Measurements from ENCODE around the gene SLC4A2.
"Not testable (repeated sequence)": the region's sequence is repeated elsewhere in the genome, so short reads cannot be mapped to it uniquely, and the experiment has no call there.

SLC4A2 gene, protein sequence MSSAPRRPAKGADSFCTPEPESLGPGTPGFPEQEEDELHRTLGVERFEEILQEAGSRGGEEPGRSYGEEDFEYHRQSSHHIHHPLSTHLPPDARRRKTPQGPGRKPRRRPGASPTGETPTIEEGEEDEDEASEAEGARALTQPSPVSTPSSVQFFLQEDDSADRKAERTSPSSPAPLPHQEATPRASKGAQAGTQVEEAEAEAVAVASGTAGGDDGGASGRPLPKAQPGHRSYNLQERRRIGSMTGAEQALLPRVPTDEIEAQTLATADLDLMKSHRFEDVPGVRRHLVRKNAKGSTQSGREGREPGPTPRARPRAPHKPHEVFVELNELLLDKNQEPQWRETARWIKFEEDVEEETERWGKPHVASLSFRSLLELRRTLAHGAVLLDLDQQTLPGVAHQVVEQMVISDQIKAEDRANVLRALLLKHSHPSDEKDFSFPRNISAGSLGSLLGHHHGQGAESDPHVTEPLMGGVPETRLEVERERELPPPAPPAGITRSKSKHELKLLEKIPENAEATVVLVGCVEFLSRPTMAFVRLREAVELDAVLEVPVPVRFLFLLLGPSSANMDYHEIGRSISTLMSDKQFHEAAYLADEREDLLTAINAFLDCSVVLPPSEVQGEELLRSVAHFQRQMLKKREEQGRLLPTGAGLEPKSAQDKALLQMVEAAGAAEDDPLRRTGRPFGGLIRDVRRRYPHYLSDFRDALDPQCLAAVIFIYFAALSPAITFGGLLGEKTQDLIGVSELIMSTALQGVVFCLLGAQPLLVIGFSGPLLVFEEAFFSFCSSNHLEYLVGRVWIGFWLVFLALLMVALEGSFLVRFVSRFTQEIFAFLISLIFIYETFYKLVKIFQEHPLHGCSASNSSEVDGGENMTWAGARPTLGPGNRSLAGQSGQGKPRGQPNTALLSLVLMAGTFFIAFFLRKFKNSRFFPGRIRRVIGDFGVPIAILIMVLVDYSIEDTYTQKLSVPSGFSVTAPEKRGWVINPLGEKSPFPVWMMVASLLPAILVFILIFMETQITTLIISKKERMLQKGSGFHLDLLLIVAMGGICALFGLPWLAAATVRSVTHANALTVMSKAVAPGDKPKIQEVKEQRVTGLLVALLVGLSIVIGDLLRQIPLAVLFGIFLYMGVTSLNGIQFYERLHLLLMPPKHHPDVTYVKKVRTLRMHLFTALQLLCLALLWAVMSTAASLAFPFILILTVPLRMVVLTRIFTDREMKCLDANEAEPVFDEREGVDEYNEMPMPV

DNA sequence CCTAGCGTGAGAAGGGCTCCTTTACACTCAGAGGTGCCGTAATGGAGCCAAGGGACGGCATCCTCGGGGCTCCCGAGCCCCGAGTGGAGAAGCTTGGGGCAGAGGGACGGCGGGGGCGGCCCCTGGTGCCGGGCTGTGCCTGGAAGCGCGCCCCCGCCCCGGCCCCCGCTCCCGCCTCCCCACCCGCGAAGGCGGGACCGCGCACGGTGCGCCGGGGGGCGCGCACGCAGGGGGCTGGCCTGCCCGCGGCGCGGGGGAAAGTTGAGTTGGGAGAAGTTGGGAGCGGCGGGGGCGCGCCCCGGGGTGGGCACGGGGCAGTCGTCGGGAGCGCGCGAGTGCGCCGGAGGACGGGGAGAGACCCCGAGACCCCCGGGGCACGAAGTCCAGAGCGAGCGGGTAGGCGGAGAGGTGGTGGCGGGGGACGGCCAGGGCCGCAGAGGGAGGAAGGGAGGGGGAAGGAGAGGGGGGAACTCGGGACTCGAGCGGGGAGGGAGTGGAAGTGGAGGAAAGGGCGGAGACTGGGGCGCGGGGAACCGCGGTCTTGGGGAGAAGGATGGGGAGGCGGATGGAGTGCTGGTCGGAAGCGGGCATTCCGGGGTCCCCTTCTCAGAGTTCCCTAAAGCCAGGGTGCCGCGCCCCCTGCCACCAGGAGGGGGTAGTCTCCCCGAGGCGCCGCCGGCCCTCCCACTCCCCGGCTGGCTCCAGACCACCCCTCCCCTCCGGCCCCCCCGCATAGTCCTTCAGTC lies at the start of gene SLC4A2:
SLC4A2 (plus strand) TSS at position 223 of the 746 bp plus-strand sequence. CDS start 2,399 bp downstream, outside the sequence.
- intact Hi-C loops (cut with DNase I), result no loop called here

DNA sequence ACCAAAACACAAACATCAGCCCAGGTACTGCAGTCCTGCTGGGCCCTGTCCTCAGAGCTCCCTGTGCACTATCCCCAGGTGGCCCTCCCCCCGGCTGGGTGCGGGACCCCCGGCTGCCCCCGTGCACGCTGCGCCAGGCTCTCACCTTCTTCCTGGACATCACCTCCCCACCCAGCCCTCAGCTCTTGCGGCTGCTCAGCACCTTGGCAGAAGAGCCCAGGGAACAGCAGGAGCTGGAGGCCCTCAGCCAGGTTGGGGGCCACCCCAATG lies 49.4 kb upstream of the SLC4A2 start:
- no peak for DNase-seq
- intact Hi-C loops (cut with DNase I), result no loop called here

More for the DNA sequence above, at the start of gene SLC4A2:
- DNase-seq, result peak; percentile 60 to 97 (median 73)

DNA sequence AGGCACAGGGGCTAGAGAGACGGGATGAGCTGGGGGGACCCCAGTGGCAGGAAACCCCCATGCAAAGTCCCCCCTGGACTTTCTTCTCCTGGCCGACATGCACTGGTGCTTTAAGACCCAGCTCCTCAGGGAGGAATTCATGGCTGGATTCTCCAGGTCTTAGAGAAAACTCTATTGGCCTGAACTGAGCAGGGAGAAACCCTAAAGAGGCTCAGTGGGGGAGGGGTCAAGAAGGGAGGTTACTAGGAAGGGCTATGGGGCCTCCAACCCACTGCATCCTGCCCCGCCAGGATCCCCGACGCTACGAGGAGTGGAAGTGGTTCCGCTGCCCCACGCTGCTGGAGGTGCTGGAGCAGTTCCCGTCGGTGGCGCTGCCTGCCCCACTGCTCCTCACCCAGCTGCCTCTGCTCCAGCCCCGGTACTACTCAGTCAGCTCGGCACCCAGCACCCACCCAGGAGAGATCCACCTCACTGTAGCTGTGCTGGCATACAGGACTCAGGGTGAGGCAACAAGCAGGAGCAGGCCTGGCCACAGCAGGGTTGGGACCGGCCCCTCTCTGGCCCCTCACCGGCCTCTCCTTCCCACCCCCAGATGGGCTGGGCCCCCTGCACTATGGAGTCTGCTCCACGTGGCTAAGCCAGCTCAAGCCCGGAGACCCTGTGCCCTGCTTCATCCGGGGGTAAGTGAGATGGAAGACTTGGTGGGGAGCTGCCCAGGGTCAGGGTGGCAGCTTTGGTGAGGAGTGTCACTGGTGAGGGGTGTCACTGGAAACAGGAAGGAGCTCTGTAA lies 48.9 kb upstream of the SLC4A2 start:
- intact Hi-C loops (cut with DNase I), result no loop called here
- DNase-seq, result peak in 1 of 10 donors; percentile 72

DNA sequence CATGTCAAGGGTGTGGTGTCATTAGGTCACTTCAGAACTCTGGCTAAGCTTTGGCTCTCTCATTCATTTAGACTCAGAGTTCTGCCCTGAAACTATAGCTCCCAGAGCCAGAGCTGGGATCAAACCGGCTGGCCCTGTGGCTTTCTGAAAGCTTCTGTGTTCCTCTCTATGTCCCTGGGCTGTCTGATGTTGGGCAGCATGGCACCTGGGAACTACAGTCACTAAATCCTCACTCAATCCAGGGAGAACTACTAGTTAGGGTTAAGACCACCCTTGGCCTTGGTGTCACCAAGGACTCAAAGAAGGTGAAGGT lies 48.3 kb upstream of the SLC4A2 start:
- intact Hi-C loops (cut with DNase I), result no loop called here
- DNase-seq, result no peak

DNA sequence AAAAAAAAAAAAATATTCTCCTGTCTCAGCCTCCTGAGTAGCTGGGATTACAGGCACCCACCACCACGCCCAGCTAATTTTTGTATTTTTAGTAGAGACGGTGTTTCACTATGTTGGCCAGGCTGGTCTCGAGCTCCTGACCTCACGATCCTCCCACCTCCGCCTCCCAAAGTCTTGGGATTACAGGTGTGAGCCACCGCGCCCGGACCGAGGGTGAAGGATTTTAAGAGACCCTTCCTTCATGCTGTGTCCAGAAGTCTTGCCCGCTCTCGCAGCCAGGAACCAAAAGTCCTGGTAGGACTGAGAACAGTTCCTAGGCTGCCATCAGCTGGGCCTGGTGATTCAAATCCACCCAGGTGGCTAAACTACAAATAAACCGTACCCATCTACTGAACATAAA lies 47.8 kb upstream of the SLC4A2 start:
- intact Hi-C loops (cut with DNase I), result not testable (repeated sequence)

DNA sequence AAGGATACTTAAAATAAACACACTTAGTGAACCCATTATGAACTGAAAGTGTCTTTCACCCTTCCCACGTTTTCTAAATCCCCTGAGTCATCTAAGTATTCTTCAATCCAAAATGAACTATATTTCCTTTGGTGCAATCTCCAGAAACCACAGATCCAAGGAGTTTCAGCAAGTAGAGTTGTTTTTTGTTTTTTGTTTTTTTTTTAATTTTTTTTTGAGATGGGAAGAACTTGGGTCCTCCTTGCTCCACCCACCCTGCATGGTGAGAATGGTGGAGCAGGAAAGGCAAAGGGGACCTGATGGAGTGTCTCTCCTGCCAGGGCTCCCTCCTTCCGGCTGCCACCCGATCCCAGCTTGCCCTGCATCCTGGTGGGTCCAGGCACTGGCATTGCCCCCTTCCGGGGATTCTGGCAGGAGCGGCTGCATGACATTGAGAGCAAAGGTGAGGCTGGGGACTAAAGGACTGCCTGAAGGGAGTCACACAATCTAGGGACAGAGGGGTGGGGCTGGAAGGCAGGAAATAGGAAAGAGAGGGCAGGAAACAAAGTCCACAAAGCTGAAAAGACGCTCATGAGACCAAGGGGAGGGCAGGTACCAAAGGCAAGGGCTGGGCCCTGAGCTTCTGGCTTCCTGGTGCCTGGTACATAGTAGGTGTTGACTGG lies 47.2 kb upstream of the SLC4A2 start:
- intact Hi-C loops (cut with DNase I), result no loop called here
- DNase-seq, result peak in 1 of 10 donors; percentile 70

More for the DNA sequence above, 47.8 kb upstream of the SLC4A2 start:
- DNase-seq, result not testable (repeated sequence)

DNA sequence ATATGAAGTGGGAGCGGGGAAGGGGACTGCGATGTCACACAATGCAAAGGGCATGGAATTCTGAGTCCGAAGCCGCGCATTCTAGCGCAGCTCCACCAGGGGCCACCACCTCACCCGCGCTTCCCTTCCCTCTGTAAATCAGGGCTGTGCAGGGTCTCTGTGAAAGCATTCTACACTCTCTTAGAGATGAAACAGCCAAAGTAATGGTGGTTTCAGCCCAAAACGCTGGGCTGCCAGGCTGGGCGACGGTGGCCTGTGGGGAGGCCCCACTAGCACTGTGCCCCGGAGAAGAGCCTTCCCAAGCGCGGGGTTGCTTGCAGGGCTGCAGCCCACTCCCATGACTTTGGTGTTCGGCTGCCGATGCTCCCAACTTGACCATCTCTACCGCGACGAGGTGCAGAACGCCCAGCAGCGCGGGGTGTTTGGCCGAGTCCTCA lies 46.5 kb upstream of the SLC4A2 start:
- DNase-seq, result peak in 1 of 10 donors; percentile 80
- intact Hi-C loops (cut with DNase I), result loop anchor here (1.0 kb wide), 1 partner anchor 98 kb away; no protein-coding TSS in a partner anchor

DNA sequence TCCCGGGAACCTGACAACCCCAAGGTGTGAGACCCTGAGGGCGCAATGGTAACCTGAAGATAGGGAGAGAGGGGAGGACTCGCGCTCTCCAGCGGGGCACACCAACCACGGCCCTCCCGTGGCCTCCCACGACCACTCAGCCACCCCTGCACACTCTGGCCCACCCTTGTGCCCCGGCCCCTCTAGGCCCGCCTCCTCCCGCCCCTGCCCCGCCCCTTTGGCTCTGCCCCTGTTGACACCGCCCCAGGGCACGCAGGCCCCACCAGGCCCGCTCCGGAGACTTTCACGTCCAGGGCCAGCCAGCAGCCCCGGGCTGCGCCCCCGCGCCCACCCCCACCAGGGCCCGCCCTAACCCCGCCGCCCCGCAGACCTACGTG lies 46.0 kb upstream of the SLC4A2 start:
- DNase-seq, result no peak
- intact Hi-C loops (cut with DNase I), result loop anchor here (1.0 kb wide), 1 partner anchor 98 kb away; no protein-coding TSS in a partner anchor

DNA sequence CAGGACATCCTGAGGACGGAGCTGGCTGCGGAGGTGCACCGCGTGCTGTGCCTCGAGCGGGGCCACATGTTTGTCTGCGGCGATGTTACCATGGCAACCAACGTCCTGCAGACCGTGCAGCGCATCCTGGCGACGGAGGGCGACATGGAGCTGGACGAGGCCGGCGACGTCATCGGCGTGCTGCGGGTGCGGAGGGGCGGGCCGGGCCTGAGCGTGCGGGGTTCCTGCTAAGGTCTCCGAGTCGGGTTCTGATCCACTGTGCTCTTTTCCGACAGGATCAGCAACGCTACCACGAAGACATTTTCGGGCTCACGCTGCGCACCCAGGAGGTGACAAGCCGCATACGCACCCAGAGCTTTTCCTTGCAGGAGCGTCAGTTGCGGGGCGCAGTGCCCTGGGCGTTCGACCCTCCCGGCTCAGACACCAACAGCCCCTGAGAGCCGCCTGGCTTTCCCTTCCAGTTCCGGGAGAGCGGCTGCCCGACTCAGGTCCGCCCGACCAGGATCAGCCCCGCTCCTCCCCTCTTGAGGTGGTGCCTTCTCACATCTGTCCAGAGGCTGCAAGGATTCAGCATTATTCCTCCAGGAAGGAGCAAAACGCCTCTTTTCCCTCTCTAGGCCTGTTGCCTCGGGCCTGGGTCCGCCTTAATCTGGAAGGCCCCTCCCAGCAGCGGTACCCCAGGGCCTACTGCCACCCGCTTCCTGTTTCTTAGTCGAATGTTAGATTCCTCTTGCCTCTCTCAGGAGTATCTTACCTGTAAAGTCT lies 45.5 kb upstream of the SLC4A2 start:
- DNase-seq, result peak; percentile 63 to 99 (median 86)
- intact Hi-C loops (cut with DNase I), result loop anchor here (1.0 kb wide), 1 partner anchor 97 kb away; no protein-coding TSS in a partner anchor

DNA sequence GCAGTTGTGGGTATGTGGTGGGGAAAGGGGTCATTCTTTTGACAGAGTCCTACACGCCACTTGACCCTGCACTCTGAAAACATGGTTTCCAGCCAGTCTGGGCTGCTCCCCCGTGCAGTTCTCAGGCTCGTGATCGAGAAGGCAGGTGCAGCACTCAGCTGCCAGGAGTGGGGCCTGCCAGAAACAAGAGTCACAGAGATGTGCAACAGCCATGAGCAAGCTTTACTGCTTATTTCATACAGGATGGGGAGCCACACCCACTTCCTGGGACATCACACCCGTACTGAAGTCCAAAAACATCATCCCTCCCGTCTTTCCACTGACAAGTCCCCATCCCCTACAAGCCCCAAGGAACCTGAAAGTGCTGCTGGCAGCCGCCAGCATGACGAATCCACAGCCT lies 44.4 kb upstream of the SLC4A2 start:
- intact Hi-C loops (cut with DNase I), result no loop called here
- DNase-seq, result no peak

DNA sequence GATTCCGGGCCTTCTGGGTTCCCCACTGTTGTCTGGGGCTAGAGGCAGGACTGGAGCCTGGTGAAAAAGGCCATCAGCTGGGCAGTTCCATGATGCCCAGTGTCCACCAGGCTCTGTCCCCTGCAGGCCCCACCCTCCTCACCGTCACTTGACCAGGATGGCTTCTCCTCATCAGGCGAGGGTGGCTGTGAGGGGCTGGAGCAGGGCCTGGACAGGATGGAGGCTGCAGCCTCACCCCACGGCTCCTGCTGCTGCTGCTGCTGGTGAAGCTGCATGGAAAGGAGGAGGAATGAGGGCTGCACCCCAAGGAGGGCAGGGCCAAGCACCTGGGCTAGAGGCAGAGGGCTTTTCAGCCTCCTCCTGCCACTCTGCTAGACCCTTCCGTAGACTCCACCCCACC lies 43.4 kb upstream of the SLC4A2 start:
- intact Hi-C loops (cut with DNase I), result no loop called here
- DNase-seq, result no peak

DNA sequence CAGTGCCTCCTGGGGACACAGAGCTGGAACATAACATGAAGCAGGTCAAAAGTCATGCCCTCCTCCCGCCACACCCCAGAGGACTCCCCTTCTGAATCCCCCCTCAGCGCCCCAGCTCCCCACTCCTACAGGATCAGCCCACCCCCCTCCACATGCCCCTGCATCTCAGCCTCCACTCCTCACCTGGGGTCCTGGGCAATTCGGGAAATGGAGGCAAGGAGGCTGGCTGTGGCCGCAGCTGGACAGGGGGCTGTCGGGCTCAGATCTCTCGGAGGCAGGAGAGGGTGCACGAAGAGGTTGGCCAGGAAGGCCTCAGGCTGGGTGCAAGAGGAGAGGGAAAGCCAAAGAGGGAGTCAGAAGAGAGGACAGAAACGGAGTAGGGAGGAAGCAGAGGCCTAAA lies 42.9 kb upstream of the SLC4A2 start:
- intact Hi-C loops (cut with DNase I), result no loop called here
- DNase-seq, result peak in 1 of 10 donors; percentile 35

DNA sequence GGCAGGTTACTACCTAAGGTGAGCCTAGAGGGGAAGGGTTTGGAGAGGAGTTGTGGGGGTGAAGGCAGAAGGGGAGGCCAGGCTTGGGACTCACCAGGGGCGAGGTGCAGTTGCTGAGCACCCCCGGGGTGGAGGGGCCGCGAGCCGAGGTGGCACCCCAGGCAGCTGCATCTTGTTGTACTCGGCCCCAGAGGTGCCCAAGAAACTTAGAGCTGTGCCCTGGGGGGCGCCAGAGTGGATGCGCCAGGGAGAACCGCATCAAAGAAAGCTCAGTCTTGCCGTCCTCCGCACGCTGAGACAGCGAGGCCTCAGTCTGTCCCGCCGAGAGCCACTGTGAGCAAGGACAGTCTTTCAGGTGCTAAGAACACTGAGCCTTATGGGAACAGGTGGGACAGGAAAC lies 42.4 kb upstream of the SLC4A2 start:
- DNase-seq, result no peak
- intact Hi-C loops (cut with DNase I), result no loop called here

DNA sequence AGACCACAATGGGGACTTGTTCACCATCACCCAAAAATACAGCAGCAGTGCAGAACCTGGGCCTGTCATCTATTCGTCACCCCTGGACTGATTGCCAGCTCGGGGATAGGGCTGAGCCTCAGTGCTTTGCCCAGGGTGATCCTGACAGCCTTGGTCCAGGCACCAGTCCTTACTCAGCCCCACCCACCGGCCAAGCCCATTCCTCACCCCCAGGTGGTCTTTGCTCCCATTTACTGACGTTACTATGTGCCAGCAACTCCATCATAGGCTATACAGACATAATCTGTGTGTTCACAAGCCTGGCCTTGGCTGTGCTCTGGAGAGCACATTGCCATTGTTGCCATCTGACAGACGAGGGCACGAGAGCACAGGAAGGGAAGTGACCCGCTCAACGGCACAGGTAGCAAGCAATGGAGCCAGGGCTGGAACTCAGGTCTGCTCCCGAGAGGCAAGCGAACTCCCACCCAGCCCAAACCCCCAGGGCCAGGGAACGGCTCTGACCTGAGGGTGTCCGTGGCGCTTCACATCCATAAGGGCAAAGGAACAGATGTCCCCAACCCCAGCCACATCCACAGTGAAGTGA lies 41.9 kb upstream of the SLC4A2 start:
- intact Hi-C loops (cut with DNase I), result no loop called here
- no peak for DNase-seq

DNA sequence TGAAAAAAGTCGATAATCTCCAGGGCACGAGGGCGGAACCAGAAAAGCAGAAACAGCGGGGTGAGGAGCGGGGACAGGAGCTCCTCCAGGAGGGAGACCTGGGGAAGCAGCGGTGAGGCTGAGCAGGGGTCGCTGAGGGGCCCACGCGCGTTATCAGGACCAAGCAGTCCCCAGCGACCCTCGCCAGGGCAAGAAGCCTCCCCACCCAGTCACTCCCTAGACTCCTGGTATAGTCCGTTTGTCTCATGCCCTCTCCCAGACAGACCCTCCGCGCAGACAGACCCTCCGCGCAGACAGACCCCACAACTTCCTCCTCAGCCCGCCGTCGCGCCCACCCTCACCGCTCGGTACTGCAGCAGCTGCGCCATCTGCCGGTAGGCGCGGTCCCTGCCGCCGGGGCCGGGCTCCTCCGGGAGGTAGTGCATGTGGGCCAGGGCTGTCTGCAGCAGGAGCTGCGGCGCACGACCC lies 41.4 kb upstream of the SLC4A2 start:
- intact Hi-C loops (cut with DNase I), result no loop called here
- DNase-seq, result peak; percentile 39 to 96 (median 75)

DNA sequence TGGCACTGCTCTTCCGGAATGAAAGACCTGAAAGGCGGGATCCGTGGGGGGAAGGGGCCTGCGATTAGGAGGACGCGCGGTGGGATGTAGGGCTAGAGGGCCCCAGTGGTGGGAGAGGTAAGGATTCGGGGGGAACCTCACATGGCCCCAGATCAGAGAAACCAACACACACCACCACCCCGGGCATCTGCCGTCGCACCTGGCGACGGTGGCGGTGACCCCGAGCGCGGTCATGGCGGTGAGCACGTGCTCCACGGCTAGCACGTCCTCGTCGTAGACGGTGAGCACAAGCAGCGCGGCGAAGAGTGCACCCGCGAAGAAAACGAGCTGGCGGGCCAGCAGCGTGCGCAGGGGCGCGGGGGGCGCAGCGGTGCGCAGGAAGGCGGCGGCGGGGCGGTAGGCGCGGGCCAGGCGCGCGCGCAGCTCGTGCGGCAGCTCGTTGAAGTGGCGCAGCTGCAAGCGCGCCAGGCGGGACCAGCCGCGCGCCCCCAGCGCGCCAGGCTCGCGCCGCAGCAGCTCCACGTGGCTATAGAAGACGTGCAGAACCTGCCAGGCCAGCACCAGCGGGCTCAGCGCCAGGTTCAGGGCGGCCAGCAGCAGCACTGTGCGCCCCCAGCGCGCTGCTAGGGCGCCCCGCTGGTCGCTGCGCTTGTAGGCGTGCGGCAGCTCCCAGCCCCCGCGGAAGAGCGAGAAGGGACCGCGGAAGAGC lies 40.8 kb upstream of the SLC4A2 start:
- intact Hi-C loops (cut with DNase I), result no loop called here
- DNase-seq, result peak in 6 of 10 donors; percentile 22 to 91 (median 34)

DNA sequence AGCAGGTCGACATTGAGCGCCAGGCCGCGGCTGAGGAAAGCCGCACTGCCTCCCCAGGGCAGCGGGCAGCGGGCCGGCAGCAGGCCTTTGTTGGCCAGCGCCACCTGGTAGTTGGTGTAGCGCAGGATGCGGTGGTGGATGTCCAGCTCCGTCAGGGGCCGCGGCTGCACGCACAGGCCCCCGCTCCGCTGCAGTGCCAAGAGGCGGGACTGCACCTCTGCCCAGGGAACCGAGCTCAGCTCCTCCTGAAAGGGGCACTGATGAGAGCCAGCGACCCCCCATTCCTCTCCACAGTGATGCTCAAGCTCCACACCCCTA lies 40.3 kb upstream of the SLC4A2 start:
- intact Hi-C loops (cut with DNase I), result no loop called here
- DNase-seq, result peak in 2 of 10 donors; percentile 64 to 82

All from posterior cingulate gyrus (tissue), 11 donors.